Retinal pigment epithelial cell (primary cell): ENCODE measurements around the gene DAB2IP.
A peak's percentile ranks its signal among the peaks of the same experiment; 100 is the strongest.

Experiments
- DNase-seq: peaks from one replicate; pipeline ENCODE4 v3.0.0-alpha.2; 2010; ENCODE audit warnings: low read depth
- H3K4me3 ChIP-seq: 2 replicates; pipeline ENCODE4 v1.5.1; 2011; ENCODE audit warnings: mild to moderate bottlenecking, low read length, control low read depth, moderate library complexity
- TF ChIP-seq, protein P1 (sequence below): conservative IDR thresholded peaks from 2 replicates; pipeline ENCODE4 v1.5.1; 2011; ENCODE audit warnings: low read depth, low read length, control low read depth, inconsistent platforms

Gene DAB2IP

DNA sequence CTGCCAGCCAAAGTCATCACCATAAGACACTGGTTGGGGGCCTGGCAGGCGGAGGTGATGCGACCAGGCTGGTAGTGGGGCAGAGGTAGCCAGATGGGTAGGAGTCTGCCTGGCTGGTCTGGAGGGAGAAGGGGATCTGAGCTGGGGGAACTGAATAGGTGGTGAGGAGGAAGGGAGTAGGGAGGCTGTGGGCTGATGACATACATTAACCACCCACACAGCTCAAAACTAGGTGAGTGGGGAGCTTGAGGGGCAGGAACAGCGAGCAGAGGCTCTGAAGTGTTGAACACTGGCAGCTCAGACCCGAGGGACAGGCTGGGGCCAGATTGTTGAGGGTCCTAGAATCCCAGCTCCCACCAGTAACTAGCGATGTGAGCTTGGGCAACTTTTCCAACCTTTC lies 81.0 kb downstream of the DAB2IP start:
- H3K4me3 ChIP-seq = no peak overlapping the region
- no peak for DNase-seq
- TF ChIP-seq, protein P1, sequence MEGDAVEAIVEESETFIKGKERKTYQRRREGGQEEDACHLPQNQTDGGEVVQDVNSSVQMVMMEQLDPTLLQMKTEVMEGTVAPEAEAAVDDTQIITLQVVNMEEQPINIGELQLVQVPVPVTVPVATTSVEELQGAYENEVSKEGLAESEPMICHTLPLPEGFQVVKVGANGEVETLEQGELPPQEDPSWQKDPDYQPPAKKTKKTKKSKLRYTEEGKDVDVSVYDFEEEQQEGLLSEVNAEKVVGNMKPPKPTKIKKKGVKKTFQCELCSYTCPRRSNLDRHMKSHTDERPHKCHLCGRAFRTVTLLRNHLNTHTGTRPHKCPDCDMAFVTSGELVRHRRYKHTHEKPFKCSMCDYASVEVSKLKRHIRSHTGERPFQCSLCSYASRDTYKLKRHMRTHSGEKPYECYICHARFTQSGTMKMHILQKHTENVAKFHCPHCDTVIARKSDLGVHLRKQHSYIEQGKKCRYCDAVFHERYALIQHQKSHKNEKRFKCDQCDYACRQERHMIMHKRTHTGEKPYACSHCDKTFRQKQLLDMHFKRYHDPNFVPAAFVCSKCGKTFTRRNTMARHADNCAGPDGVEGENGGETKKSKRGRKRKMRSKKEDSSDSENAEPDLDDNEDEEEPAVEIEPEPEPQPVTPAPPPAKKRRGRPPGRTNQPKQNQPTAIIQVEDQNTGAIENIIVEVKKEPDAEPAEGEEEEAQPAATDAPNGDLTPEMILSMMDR = no peak

DNA sequence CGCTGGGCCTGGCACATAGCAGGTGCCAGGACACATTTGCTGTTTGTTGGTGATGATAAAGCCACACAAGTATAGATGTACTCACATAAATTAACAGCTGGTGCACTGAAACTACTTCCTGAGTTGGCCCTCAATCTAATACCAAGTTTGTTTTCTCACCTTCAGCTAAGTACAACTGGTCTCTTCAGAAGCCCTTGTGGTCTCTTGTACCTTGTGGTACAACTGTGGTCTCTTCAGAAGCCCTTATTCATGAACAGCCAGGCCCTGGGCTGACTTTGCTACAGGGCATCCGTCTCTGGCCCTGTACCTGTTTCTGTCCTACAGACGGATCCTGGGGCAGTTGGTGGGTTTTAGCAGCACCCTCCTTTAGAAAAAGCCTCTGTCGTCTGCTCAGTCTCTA lies 81.5 kb downstream of the DAB2IP start:
- H3K4me3 ChIP-seq = no peak overlapping the region
- TF ChIP-seq, protein P1 = no peak
- no peak for DNase-seq

DNA sequence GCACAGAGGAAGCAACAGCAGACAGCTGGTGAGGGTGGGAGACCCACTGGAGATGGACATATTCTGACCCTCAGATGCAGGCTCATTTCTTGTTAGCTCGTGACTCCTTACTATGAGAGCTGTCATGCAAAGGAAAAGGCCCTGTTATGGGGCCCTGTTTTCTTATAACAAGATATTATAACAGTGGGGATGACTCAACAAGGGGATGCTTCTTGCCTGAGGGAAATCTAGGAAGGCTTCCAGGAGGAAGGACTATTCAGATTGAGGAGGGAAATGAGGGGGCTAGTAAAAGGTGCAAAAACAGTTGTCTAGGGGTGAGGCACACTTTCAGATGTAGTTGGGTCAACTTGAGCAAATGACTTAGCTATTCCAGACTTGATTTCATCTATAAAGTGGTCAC lies 83.0 kb downstream of the DAB2IP start:
- H3K4me3 ChIP-seq = no peak overlapping the region
- TF ChIP-seq, protein P1 = no peak
- DNase-seq = no peak

- no peak for DNase-seq
- TF ChIP-seq, protein P1 = peak; percentile 74
- no peak overlapping the region for H3K4me3 ChIP-seq
Measured at GRCh38 chr9:121735065-121735792, 83.8 kb downstream of the DAB2IP start.

GRCh38 chr9:121735793-121736770 lies 84.6 kb downstream of the DAB2IP start:
- no peak for DNase-seq
- peak overlapping the region; percentile 29 for H3K4me3 ChIP-seq
- TF ChIP-seq, protein P1 = no peak

GRCh38 chr9:121736934-121737462 lies 85.6 kb downstream of the DAB2IP start:
- no peak for DNase-seq
- H3K4me3 ChIP-seq = no peak overlapping the region
- TF ChIP-seq, protein P1 = no peak
